Measurements from ENCODE around the gene PACS1.
"Not testable (repeated sequence)": the region's sequence is repeated elsewhere in the genome, so short reads cannot be mapped to it uniquely, and the experiment has no call there.

Gene PACS1

GRCh38 chr11:66069715-66070603, at the start of gene PACS1:
TSS of gene PACS1 (plus strand) at chr11:66070272. CDS start at chr11:66070487, 215 bp downstream.
- DNase-seq = peak; percentile 86 to 87

- DNase-seq = peak in 1 of 2 donors; percentile 75
Observed at GRCh38 chr11:66020618-66021357, 49.3 kb upstream of the PACS1 start.

GRCh38 chr11:66022401-66023185, 47.5 kb upstream of the PACS1 start:
- peak; percentile 68 to 72 for DNase-seq

GRCh38 chr11:66023186-66023440, 47.0 kb upstream of the PACS1 start:
- not testable (repeated sequence) for DNase-seq

- no peak for DNase-seq
Observed at GRCh38 chr11:66026017-66026529, 44.0 kb upstream of the PACS1 start, which contains the start of gene CATSPER1. TSS of gene CATSPER1 (minus strand) at chr11:66026479. CDS start at chr11:66026379, 100 bp downstream.

GRCh38 chr11:66032957-66033735, 36.9 kb upstream of the PACS1 start:
- no peak for DNase-seq

- DNase-seq = no peak
Observed at GRCh38 chr11:66035653-66036333, 34.3 kb upstream of the PACS1 start.

GRCh38 chr11:66036334-66036710, 33.8 kb upstream of the PACS1 start:
- no peak for DNase-seq

GRCh38 chr11:66037327-66037726, 32.7 kb upstream of the PACS1 start:
- no peak for DNase-seq

GRCh38 chr11:66039765-66040164, 30.3 kb upstream of the PACS1 start:
- DNase-seq = no peak

GRCh38 chr11:66042227-66042995, 27.7 kb upstream of the PACS1 start:
- no peak for DNase-seq

- DNase-seq = no peak
Observed at GRCh38 chr11:66042996-66043906, 26.8 kb upstream of the PACS1 start.

GRCh38 chr11:66044757-66045156, 25.3 kb upstream of the PACS1 start:
- DNase-seq = peak in 1 of 2 donors; percentile 23

- peak; percentile 82 to 85 for DNase-seq
Observed at GRCh38 chr11:66045177-66045639, 24.9 kb upstream of the PACS1 start.

- no peak for DNase-seq
Observed at GRCh38 chr11:66046901-66047300, 23.2 kb upstream of the PACS1 start.

- no peak for DNase-seq
Observed at GRCh38 chr11:66047541-66048365, 22.3 kb upstream of the PACS1 start.

- no peak for DNase-seq
Observed at GRCh38 chr11:66048547-66049323, 21.3 kb upstream of the PACS1 start, which contains the start of gene GAL3ST3. TSS of gene GAL3ST3 (minus strand) at chr11:66049161. CDS start at chr11:66045415, 3,746 bp downstream.

Measured in CD4-positive, alpha-beta T cell treated with Interleukin-4 for 1 hour (primary cell).